Activated naive CD4-positive, alpha-beta T cell treated with anti-CD3 and anti-CD28 coated beads for 36 hours (primary cell): Measurements from ENCODE around the gene SPACA6. TPM values are rescaled to one million over a fixed set of nuclear protein-coding genes. Genes with fewer than 3 reads are reported as not detected.
A peak's percentile ranks its signal among the peaks of the same experiment; 100 is the strongest.

Experiments used
- CTCF ChIA-PET: fragments of 350-600 bp; sonication (Branson Sonifier 250); formaldehyde crosslinking; loops from one replicate; lab custom pipeline; 2021; ENCODE audit warnings: antibody characterized with exemption; lab: Charles Lee
- DNase-seq: peaks from one replicate; pipeline ENCODE4 v3.0.0-alpha.2; 2020
- H3K27ac Mint-ChIP-seq: one replicate; pipeline ENCODE4 v1.8.0; 2021; ENCODE audit warnings: mild to moderate bottlenecking, mixed read lengths
- H3K27me3 Mint-ChIP-seq: one replicate; pipeline ENCODE4 v1.8.0; 2021; ENCODE audit warnings: low read depth, mixed read lengths
- H3K36me3 Mint-ChIP-seq: one replicate; pipeline ENCODE4 v1.8.0; 2021; ENCODE audit warnings: low read depth, mixed read lengths
- H3K4me1 Mint-ChIP-seq: one replicate; pipeline ENCODE4 v1.8.0; 2021; ENCODE audit warnings: low read depth, mixed read lengths
- H3K4me3 Mint-ChIP-seq: one replicate; pipeline ENCODE4 v1.8.0; 2021; ENCODE audit warnings: mild to moderate bottlenecking, moderate library complexity, mixed read lengths
- H3K9me3 Mint-ChIP-seq: one replicate; pipeline ENCODE4 v1.8.0; 2021; ENCODE audit warnings: mixed read lengths
- intact Hi-C: fragments of 100-400 bp; cut with micrococcal nuclease; formaldehyde crosslinking; loops from one replicate; pipeline ENCODE4 v1.15.1; 2023
- total RNA-seq, 2 experiments: library from RNA; stranded (reverse); gene quantifications; one replicate each; pipeline ENCODE4 v1.2.3, GENCODE V29; 2021

SPACA6 gene
- total RNA-seq, 2 experiments from 2014 or later: 5.8 to 6.6 TPM

GRCh38 chr19:51699170-51699569, 6.0 kb downstream of the SPACA6 start:
- Mint-ChIP-seq H3K27ac (no peak overlapping the region), H3K27me3 (peaks cover 3% of the 10 kb centered on the region), H3K4me1 (peaks cover 14% of the 10 kb centered on the region), H3K4me3 (no peak overlapping the region), H3K36me3 (peaks cover 6% of the 10 kb centered on the region), H3K9me3 (no peaks in the 10 kb centered on the region)
- intact Hi-C loops: no loop called here
- DNase-seq: no peak
- CTCF ChIA-PET: no interaction called here

DNA sequence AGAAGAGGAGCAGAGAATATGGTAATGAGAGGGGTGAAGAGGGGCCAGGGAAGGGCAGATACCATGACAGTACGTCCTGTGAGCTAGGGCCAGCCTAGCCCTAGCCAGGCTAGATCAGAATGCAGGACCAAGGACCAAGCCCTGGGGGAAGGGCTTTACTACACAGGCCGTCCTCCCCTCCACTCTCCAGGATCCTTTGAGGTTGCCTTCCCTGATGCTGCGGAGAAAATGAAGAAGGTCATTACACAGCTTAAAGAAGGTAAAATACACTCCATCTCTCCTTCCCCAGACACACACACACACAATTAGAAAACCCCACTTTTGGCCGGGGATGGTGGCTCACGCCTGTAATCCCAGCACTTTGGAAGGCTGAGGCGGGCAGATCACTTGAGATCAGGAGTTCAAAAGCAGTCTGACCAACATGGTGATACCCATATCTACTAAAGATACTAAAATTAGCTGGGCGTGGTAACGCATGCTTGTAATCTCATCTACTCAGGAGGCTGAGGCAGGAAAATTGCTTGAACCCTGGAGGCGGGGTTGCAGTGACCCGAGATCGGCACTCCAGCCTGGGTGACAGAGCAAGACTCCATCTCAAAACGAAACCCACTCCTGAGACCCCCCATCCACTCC, 8.5 kb downstream of the SPACA6 start:
- no peak overlapping the region for H3K4me3 Mint-ChIP-seq
- peaks cover 27% of the 10 kb centered on the region for H3K4me1 Mint-ChIP-seq
- peaks cover 3% of the 10 kb centered on the region for H3K27me3 Mint-ChIP-seq
- intact Hi-C loops: loop anchor here (5.0 to 10.0 kb wide), 2 partner anchors 536 to 1187 kb away; partner anchors contain the start of genes ASPDH and JOSD2
- H3K36me3 Mint-ChIP-seq: peaks cover 23% of the 10 kb centered on the region
- no peak for DNase-seq
- H3K9me3 Mint-ChIP-seq: no peaks in the 10 kb centered on the region
- no peak overlapping the region for H3K27ac Mint-ChIP-seq
- CTCF ChIA-PET: no interaction called here

GRCh38 chr19:51702103-51702824, 9.1 kb downstream of the SPACA6 start:
- CTCF ChIA-PET: no interaction called here
- H3K36me3 Mint-ChIP-seq: peaks cover 28% of the 10 kb centered on the region
- DNase-seq: peak; percentile 73
- intact Hi-C loops: loop anchor here (5.0 to 10.0 kb wide), 2 partner anchors 535 to 1187 kb away; partner anchors contain the start of genes ASPDH and JOSD2
- peaks cover 3% of the 10 kb centered on the region for H3K27me3 Mint-ChIP-seq
- no peaks in the 10 kb centered on the region for H3K9me3 Mint-ChIP-seq
- peak overlapping the region; percentile 91 for H3K4me3 Mint-ChIP-seq
- H3K4me1 Mint-ChIP-seq: peaks cover 27% of the 10 kb centered on the region
- H3K27ac Mint-ChIP-seq: no peak overlapping the region

DNA sequence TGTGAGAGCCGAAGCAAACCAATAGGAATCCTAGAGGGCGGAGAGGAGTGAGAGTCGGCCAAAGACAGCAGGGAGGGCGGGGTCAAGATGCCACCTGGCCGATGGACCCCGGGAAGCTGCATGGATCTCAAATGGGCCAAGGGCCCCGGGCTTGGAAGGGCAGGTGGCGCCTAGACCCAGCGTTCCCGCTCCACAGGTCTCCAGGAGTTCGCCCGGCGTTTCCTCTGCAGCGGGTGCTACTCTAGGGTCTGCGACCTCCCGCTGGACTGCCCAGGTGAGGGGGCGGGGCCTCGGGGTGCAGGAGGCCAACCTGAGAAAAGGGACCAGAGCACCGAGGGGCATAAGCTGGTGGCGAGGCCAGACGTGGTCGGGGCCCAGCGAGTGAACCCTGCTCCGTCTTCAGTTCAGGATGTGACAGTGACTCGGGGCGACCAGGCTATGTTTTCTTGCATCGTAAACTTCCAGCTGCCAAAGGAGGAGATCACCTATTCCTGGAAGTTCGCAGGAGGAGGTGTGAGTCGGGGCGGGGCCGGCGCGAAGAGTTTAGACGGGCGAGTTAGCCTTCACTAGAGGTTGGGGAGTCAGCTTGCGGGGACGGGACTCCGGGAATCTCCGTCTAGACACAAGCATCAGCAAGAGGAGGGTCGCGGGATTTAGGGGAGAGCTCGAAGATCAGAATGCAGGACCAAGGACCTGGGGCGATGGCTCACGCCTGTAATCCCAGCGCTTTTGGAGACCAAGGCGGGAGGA, 9.9 kb downstream of the SPACA6 start:
- Mint-ChIP-seq H3K9me3 (no peaks in the 10 kb centered on the region), H3K27ac (peak overlapping the region; percentile 10), H3K4me1 (peaks cover 27% of the 10 kb centered on the region), H3K36me3 (peaks cover 27% of the 10 kb centered on the region), H3K27me3 (peaks cover 3% of the 10 kb centered on the region), H3K4me3 (peak overlapping the region; percentile 91)
- CTCF ChIA-PET: interaction anchor here (1.9 kb wide), 1 partner anchor 27 kb away, joined by 6 read pairs; no protein-coding TSS in a partner anchor
- DNase-seq: peak; percentile 32
- intact Hi-C loops: loop anchor here (5.0 to 10.0 kb wide), 2 partner anchors 534 to 1188 kb away; partner anchors contain the start of genes ASPDH and JOSD2

- H3K9me3 Mint-ChIP-seq: no peaks in the 10 kb centered on the region
- peak; percentile 97 for DNase-seq
- CTCF ChIA-PET: interaction anchor here (1.9 kb wide), 1 partner anchor 28 kb away, joined by 6 read pairs; no protein-coding TSS in a partner anchor
- intact Hi-C loops: loop anchor here (1.0 to 10.0 kb wide), 5 partner anchors 14 to 1189 kb away; partner anchors contain the start of genes ASPDH and JOSD2
- peaks cover 3% of the 10 kb centered on the region for H3K27me3 Mint-ChIP-seq
- H3K36me3 Mint-ChIP-seq: peaks cover 26% of the 10 kb centered on the region
- H3K4me1 Mint-ChIP-seq: peaks cover 27% of the 10 kb centered on the region
- peak overlapping the region; percentile 92 for H3K27ac Mint-ChIP-seq
- peak overlapping the region; percentile 91 for H3K4me3 Mint-ChIP-seq
Observed at GRCh38 chr19:51703575-51704515, 10.7 kb downstream of the SPACA6 start.

- peaks cover 3% of the 10 kb centered on the region for H3K27me3 Mint-ChIP-seq
- H3K4me1 Mint-ChIP-seq: peaks cover 27% of the 10 kb centered on the region
- CTCF ChIA-PET: interaction anchor here (1.9 kb wide), 1 partner anchor 29 kb away, joined by 6 read pairs; no protein-coding TSS in a partner anchor
- peak overlapping the region; percentile 92 for H3K27ac Mint-ChIP-seq
- no peaks in the 10 kb centered on the region for H3K9me3 Mint-ChIP-seq
- peaks cover 26% of the 10 kb centered on the region for H3K36me3 Mint-ChIP-seq
- no peak for DNase-seq
- intact Hi-C loops: loop anchor here (1.0 to 10.0 kb wide), 5 partner anchors 14 to 1190 kb away; partner anchors contain the start of genes ASPDH and JOSD2
- H3K4me3 Mint-ChIP-seq: peak overlapping the region; percentile 91
Observed at GRCh38 chr19:51704626-51705025, 11.5 kb downstream of the SPACA6 start.

GRCh38 chr19:51706296-51706695, 13.2 kb downstream of the SPACA6 start:
- H3K27ac Mint-ChIP-seq: peak overlapping the region; percentile 11
- intact Hi-C loops: loop anchor here (10.0 kb wide), 1 partner anchor 1191 kb away; the partner anchor contains the start of genes ASPDH and JOSD2

DNA sequence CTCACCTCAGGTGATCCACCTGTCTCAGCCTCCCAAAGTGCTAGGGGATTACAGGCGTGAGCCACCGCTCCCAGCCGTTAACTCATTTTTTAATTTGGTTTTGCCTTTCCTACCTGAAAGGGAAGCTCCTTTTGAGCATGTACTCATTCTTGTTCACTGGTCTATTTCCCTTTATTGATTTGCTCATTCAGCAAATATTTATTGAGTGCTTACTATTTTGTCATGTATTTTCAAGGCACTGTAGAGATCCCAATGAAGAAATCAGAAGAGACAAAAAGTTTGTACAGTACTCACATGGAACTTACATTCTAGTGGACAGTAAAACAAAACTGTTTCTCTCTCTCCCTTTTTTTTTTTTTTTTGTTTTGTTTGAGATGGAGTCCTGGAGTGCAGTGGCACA, 13.8 kb downstream of the SPACA6 start:
- Mint-ChIP-seq H3K4me1 (peaks cover 27% of the 10 kb centered on the region), H3K4me3 (no peak overlapping the region), H3K27me3 (peaks cover 3% of the 10 kb centered on the region), H3K27ac (no peak overlapping the region), H3K9me3 (no peaks in the 10 kb centered on the region), H3K36me3 (peaks cover 26% of the 10 kb centered on the region)
- DNase-seq: no peak
- intact Hi-C loops: loop anchor here (10.0 kb wide), 1 partner anchor 1192 kb away; the partner anchor contains the start of genes ASPDH and JOSD2
- CTCF ChIA-PET: no interaction called here

More at GRCh38 chr19:51706296-51706695, 13.2 kb downstream of the SPACA6 start:
- no peak for DNase-seq
- H3K9me3 Mint-ChIP-seq: no peaks in the 10 kb centered on the region
- peak overlapping the region; percentile 7 for H3K4me3 Mint-ChIP-seq
- H3K36me3 Mint-ChIP-seq: peaks cover 26% of the 10 kb centered on the region
- CTCF ChIA-PET: no interaction called here
- peaks cover 3% of the 10 kb centered on the region for H3K27me3 Mint-ChIP-seq
- peaks cover 27% of the 10 kb centered on the region for H3K4me1 Mint-ChIP-seq

DNA sequence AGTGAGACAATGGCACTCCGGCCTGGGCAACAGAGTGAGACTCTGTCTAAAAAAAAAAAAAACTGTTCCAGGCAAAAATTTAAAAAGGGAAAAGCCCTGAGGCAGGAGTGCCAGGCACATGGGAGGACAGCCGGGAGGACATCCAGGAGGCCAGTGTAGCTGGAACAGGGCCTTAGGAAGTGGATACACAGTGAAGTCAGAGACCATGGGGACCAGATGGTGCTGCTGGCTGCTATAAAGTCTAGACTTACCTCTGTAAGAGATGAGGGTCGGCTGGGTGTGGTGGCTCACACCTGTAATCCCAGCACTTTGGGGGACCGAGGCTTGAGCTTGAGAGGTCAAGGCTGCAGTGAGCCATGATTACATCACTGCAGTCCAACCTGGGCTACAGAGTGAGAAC, 15.7 kb downstream of the SPACA6 start:
- no peaks in the 10 kb centered on the region for H3K9me3 Mint-ChIP-seq
- H3K36me3 Mint-ChIP-seq: peaks cover 24% of the 10 kb centered on the region
- H3K27ac Mint-ChIP-seq: no peak overlapping the region
- H3K27me3 Mint-ChIP-seq: no peaks in the 10 kb centered on the region
- peaks cover 13% of the 10 kb centered on the region for H3K4me1 Mint-ChIP-seq
- intact Hi-C loops: loop anchor here (10.0 kb wide), 1 partner anchor 1194 kb away; the partner anchor contains the start of genes ASPDH and JOSD2
- no peak overlapping the region for H3K4me3 Mint-ChIP-seq
- DNase-seq: no peak
- CTCF ChIA-PET: no interaction called here

GRCh38 chr19:51709575-51709974, 16.4 kb downstream of the SPACA6 start:
- no peak for DNase-seq
- Mint-ChIP-seq H3K36me3 (peaks cover 22% of the 10 kb centered on the region), H3K27ac (no peak overlapping the region), H3K4me3 (no peak overlapping the region), H3K4me1 (peaks cover 13% of the 10 kb centered on the region), H3K27me3 (no peaks in the 10 kb centered on the region), H3K9me3 (no peaks in the 10 kb centered on the region)
- CTCF ChIA-PET: interaction anchor here (0.6 to 0.8 kb wide), 2 partner anchors 9 to 406 kb away, joined by 3 read pairs; no protein-coding TSS in a partner anchor
- intact Hi-C loops: loop anchor here (10.0 kb wide), 1 partner anchor 1195 kb away; the partner anchor contains the start of genes ASPDH and JOSD2

GRCh38 chr19:51710163-51710562, 17.0 kb downstream of the SPACA6 start:
- intact Hi-C loops: no loop called here
- CTCF ChIA-PET: interaction anchor here (0.6 to 0.8 kb wide), 2 partner anchors 10 to 405 kb away, joined by 3 read pairs; no protein-coding TSS in a partner anchor
- no peak for DNase-seq
- Mint-ChIP-seq H3K4me1 (peaks cover 10% of the 10 kb centered on the region), H3K27ac (no peak overlapping the region), H3K27me3 (no peaks in the 10 kb centered on the region), H3K9me3 (no peaks in the 10 kb centered on the region), H3K36me3 (peaks cover 18% of the 10 kb centered on the region), H3K4me3 (no peak overlapping the region)
